GM18505 (cell line): Measurements from ENCODE around the gene AQP5.

ENCODE experiments used
- ATAC-seq: cut with Tn5 transposase; IDR thresholded peaks from one replicate; pipeline ENCODE4 v1.9.1; 2021; ENCODE audit not compliant: unreplicated experiment
- POLR2A ChIP-seq: IDR thresholded peaks from 4 replicates; pipeline ENCODE4 v1.6.1; 2011; ENCODE audit warnings: borderline replicate concordance; ENCODE audit not compliant: insufficient read depth, insufficient read length; ENCODE audit errors: extremely low read depth

AQP5 gene

DNA sequence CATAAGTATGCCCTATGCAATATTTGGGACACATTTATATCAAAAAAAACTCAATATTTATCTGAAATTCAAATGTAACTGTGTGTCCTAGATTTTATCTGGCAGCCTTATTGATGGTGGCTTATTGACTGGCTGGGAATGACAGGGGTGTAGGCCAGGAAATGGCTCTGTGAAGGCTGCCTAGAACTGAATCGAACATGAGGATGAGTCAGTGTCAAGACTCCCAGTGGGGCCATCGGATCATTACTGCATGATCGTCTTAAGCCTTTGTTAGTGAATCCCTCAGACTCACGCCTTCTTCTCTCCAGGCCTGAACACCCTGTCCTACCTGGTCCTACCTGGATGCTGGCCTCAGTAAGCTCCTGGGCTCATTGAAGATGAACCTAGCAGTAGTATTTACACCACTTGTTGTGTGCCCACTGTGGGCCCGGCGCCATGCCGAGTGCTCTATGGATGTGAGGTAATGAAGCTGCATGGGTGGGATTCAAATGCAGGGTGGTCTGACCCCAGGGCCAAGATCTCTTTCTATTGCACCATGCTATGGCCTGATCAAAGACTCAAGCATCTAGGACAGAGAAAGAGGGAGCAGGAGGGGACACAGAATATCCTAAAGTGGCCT, 36.9 kb upstream of the AQP5 start:
- ATAC-seq: no peak
- TF ChIP-seq POLR2A: no peak

DNA sequence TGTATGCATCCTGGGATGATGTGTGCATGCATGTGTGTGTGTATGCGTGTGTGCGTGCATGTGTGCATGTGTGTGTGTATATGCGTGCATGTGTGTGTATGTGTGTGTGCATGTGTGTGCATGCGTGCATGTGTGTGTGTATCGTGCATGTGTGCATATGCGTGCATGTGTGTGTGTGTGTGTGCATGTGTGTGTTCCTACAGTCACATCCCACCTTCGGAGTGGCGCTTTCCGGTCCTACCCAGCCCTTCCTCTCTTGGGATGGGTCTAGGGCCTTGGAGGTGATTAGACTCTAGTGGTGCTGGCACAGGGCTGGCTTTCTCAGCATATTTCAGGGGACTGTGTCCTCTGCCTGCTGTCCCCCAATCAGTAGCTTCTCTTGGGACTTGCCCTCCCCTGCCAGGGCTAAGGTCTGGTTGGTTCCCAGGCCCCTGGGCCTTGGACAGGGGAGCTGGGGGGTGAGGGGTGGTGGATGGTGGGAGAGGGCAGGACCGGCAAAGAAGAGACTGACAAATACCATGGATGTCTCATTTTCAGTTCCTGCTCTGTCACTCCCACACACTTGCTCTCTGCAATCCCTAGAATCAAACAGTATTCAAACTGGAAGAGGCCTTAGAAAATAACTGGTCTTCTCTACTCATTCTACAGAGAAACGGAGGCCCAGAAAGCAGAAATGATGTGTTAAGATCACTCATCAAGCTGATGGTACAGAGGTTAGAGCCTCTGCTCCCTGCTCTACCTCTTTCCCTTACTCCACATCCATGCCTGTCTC, 36.1 kb upstream of the AQP5 start:
- ATAC-seq: no peak
- TF ChIP-seq POLR2A: no peak

DNA sequence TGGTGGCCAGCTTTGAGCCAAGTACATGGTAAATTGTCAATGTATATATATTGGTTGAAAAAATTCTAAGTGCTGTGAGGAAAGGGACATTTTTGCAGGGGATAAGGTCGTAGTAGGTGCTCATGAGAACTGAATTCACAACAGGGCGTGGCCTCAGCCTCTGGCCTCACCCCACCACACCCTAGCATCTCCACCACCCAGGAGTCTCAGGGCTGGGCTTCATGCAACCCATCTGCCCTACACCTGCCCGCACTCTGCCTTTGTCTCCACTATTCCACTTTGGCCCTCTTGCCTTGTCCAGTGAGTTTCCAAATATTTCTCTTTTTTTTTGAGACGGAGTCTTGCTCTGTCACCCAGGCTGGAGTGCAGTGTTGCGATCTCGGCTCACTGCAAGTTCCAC, 33.2 kb upstream of the AQP5 start:
- TF ChIP-seq POLR2A: no peak
- no peak for ATAC-seq

DNA sequence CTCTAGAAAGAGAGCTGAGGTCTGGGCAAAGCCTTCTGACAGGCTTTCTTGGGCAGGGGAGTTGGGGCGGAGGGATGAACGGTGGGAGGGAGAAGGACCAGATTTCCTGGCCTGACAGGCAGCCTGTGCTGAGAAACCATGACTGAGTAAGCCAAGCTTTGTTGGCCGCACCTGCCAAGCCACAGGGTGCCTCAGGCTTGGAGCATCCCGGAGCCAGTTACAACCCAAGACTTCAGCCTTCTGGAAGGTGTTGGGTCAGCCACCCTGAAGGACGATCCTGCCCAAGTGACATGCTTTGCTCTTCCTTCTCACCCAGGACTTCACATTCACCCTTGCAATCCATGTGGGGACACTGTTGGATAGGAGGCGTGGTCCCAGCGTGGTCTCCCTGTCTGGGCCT, 32.1 kb upstream of the AQP5 start:
- no peak for ATAC-seq
- TF ChIP-seq POLR2A: no peak

DNA sequence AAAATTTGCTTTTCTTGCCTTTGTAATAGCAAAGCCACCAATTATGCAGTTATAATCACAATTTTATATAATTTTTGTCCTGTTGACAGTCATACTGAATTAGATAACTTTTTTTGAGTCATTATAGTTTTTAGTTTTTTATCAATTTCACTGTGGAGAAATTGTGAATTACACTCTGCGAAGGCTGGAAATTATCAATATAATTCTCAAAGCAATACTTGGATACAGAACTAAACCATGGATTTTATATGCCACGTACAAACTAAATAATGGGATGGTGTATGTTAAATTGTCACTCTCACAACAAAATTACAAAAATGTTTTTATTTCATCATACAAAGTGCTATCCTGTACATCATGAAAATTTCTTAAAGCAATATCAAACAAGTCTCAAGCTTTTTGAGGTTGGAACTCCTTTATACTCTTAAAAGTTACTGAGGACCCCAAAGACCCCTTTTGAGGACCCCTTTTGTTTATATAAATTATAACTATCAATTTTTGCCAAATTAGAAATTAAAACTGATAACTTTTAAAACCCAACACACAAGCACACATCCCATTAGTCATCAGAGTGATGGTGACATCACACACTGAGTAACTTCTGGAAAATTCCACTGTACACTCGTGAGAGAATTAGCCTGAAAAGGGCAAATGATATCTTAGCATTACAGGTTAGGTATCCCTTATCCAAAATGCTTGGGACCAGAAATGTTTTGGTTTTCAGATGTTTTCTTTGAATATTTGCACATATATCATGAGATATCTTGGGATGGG, 31.0 kb upstream of the AQP5 start:
- TF ChIP-seq POLR2A: no peak
- no peak for ATAC-seq

DNA sequence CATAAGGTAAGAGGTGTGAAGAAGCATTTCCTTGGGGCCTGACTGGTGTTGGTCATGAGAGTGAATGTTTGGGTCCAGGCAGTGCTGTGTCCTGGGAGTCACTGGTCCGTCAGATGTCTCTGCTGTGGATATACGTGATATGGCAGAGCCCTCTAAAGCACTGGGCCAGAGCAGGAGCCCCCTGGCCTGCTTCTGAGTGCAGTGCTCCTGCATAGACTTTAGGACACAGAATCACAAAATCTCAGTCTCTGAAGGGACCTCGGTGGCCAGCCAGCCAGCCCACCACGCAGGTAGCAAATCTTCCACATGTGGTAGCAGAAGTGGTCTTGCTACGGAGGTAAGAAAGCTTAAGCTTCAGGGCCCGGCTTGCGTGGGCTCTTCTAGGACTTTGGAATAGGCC, 29.6 kb upstream of the AQP5 start:
- ATAC-seq: no peak
- TF ChIP-seq POLR2A: no peak

DNA sequence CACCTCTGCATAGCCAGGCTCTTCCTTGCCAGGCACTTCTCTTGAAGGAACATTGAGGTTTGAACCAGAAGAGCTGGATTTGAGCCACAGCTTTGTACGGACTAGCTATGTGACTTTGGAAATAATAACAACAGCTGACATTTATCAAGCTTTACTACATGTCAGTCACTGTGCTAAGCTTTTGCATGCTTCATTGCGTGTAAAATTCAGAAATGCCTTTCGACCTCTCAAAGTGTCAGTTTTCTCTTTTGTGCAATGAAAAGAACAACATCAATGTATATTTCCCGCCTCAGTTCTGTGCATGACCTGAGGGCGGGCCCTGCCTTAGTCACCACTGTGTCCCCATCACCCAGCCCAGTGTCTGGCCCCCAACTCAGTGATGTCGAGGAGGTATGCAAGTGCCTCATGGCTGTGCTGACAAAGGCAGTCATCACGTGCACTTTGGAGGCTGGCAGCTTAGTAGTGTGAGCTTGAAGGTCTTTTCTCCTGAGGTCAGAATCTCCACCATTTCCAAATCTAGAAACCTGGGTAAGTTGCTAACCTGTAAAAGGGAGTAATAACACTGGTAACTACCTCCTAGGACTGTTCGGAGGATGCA, 29.0 kb upstream of the AQP5 start:
- TF ChIP-seq POLR2A: no peak
- ATAC-seq: no peak

DNA sequence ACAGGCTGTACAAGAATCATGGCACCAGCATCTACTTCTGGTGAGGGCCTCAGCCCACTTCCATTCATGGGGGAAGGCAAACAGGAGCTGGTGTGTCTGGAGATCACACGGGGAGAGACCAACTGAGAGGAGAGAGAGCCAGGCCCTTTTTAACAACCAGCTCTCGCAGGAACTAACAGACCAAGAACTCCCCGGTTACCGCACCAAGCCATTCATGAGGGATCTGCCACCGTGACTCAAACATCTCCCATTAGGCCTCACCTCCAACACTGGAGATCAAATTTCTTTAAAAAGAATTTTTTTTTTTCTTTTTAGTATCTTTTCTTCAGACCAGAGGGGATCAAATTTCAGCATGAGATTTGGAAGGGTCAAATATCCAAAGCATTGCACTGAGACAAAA, 27.9 kb upstream of the AQP5 start:
- no peak for TF ChIP-seq POLR2A
- no peak for ATAC-seq

DNA sequence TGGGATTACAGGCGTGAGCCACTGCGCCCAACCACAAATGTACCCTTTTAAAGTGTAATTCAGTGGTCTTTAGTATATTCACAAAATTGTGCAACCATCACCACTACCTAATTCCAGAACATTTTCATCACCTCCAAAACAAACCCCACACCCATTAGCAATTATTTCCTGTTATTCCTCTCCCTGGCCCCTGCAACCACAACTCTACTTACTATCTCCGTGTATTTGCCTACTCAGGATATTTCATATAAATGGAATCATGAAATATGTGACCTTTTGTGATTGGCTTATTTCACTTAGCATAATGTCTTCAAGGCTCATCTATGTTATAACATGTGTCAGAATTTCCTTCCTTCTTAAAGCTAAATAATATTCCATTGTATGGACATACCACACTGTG, 27.2 kb upstream of the AQP5 start:
- TF ChIP-seq POLR2A: no peak
- ATAC-seq: no peak

DNA sequence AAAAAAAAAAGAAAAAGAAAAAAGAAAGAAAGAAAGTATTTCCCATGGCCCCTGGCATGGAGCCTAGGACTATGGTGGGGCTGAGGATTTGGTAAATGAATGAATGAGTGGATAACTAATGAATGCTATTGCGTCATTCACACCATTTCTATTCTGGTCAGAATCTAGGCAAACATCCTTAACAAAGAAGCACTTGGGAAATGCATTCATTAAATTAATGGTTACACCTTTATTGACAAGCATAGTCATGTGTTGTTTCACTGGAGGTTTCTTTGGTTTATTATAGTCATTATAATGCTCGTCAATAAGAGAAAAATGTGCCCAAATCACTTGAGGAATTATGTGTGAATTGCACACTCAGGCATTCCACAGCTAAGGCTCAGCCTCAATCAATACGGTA, 24.7 kb upstream of the AQP5 start:
- ATAC-seq: no peak
- no peak for TF ChIP-seq POLR2A

DNA sequence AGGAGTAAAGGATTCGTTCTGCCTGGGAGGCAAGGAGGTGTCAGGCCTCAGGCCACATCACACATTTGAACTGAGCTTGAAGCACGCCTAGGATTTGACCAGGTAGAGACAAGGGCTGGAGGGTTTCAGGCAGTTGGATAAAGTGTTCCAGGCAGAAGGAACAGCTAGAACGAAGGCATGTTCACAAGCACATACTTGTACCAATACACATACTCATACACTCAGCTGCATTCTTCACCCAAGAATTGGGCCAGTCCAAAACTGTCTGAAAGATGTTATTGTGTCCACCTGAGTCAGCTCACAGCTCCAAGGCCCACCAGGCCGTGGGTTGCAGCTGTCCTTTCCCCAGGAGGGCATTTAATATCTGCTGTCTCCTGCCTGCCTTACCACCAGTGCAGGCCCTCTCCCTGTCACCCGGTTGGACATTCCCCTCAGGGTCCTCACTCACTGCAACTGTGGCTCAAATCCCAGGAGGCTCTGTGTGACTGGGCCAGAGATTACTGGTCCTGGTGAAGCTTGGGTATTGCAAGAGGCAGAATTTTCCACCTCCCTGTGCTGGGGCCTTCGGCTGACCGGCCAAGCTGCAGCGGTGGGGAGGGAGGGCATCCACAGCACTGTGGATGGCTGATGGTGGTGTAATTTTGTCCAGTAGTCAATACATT, 23.9 kb upstream of the AQP5 start:
- TF ChIP-seq POLR2A: no peak

DNA sequence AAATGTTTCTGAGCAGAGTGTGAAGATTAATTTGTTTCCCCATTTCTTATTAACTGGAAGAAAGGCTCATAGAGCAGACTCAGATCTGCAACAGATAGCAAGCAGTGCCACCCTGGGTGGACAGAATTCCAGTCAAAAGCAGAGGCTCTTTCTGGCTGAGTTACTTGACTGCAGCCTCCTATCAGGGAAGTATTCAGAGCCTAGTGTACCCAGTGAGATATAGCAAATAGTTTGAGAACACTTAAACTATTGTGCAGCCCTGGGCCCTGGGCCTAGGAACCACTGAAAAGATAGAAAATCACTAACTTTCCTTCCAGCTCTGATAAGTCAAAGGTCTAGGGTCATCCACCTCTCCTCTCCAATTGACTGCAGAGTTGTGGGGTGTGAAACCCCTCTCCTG, 22.4 kb upstream of the AQP5 start:
- ATAC-seq: no peak
- no peak for TF ChIP-seq POLR2A

More for the DNA sequence above, 23.9 kb upstream of the AQP5 start:
- no peak for ATAC-seq

DNA sequence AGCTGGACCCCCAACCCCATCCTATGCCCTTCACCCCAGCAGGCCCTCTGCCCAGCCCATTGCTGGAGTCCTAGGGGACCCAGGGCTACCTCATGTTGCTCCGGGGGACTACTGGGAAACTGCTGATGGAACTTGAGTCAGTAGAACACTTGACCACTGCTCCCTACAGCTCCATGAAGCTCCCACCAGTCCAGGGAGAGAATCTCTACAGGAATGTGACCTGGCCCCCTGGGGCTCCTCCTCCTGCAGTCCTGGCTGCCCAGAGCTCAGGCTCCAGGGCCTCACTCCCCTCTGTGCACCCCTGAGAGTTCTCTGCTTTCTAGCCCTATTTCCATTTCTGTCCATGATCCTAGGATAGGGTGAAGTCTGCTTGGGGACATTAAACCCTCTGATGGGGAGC, 22.0 kb upstream of the AQP5 start:
- no peak for ATAC-seq
- no peak for TF ChIP-seq POLR2A
